ENCODE results near the gene PPP1R3D.
"Not testable (repeated sequence)": the region's sequence is repeated elsewhere in the genome, so short reads cannot be mapped to it uniquely, and the experiment has no call there.

The PPP1R3D gene

DNA sequence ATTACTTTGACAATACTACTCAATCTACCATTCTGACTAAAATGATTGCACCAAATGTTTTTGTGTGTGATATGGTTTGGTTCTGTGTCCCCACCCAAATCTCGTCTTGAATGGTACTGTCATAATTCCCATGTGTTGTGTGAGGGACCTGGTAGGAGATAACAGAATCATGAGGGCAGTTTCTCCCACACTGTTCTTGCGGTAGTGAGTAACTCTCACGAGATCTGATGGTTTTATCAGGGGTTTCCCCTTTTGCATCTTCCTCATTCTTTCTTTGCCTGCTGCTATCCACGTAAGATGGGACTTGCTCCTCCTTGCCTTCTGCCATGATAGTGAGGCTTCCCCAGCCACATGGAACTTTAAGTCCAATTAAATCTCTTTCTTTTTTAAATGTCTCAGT is 27.5 kb downstream of the PPP1R3D start:
- peak in 1 of 5 experiments; percentile 19 for DNase-seq

DNA sequence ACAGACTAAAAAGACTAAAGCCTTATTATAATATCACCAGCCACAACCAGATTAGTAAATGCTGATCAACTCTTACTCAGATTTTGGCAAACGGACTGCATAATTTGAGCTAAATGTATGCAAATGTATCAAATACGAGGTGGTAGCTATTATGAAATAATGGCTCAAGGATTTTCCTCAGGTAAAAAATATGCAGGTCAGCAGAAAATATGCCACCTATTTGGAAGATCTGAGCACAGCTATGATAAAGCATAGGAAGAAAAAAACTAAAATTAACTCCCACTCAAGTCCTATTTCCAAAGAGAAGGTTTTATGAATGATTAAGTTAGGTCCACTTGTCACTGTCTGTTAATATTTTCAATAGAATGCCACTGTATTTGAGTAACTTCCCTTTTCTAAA is 29.1 kb downstream of the PPP1R3D start:
- no peak for DNase-seq

DNA sequence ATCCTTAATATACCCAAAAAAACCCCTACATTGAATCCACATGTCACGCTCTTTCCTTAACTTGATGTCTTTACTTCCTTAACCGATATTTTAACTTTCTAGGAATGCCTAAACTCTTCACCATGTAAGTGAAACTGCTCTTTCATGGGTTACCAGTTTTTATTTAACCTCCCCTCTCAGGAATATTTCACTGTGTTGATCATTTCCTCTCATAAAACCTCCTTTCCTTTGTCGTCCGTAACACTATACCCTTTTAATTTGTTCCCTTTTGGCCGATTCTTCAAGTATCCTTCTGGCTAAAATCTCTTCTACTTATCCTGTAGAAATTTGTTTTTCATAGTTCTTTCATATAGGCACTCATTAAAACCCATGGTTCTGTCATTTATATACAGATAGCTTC is 31.2 kb downstream of the PPP1R3D start:
- no peak for DNase-seq

DNA sequence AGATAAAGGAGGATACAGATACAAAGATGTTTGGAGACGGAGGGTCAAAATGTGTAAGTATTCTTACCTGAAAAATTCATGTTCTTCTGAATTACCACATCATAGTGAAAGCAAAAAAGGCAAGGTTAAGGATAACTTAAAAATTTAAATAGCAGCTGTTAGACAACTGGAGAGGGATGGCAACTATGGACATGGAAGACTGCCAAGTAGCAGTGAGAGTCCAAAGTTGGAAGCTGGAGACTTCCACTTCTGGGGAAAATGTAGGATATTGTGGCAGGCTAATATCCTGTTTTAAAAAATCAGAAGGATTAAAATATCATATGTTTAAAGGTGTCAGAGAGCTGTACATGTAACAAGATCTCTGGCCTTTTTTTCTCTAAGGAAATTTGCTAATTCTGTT is 36.5 kb downstream of the PPP1R3D start:
- DNase-seq: no peak

DNA sequence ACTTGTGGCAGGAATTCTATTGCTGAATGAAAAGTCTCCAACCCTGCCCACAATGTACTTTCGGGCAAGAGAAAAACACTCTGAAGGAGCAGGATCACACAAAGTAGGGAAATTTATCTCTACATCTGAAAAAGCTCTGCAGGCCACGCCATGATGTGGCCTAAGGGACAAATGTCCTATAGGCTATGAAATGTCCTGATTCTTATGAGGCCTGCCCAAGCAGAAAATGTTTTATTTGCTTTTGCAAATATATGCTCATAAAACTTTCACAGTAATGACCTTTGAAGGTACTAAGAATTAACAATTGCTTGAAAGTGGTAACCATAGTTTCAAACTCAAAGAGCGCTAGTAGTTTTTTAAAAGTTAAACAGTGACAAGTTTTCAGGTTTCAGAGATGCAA is 37.6 kb downstream of the PPP1R3D start:
- DNase-seq: no peak

DNA sequence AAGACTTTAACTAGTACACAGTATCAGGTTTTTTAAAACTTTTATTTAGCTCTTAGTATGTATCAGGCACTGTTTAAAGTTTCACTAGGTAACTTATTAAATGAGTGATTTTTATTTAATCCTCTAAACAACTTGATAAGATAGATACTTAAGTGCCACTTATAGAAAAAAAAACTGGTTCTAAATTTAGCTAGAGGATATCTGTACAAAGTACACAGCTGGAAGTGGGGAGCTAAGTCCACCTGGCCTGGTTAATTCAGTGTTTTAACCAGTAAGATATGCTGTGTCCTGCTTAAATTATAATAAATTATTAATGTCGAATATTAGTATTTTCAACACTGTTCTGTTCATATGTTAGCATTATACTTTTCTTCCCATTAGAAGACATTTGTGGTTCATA is 44.2 kb downstream of the PPP1R3D start:
- DNase-seq: no peak

DNA sequence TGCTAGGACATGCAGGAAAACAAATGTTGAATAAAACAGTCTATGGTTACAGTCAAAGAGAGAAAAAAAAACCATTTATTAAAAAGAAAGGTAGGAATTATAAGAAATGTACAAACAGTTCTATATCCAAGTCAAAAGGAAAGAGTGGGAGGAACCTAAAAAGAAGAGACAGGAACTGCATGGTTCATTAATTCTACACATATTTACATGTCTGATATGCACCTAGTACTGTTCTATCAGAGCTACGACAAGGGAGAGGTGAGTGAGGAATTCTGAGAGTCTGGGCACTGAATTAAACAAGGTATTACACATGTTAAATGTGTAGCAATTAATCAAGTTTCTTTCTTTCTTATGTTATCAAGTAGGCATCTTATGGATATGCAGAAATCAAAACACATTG is 48.5 kb downstream of the PPP1R3D start:
- DNase-seq: no peak

DNA sequence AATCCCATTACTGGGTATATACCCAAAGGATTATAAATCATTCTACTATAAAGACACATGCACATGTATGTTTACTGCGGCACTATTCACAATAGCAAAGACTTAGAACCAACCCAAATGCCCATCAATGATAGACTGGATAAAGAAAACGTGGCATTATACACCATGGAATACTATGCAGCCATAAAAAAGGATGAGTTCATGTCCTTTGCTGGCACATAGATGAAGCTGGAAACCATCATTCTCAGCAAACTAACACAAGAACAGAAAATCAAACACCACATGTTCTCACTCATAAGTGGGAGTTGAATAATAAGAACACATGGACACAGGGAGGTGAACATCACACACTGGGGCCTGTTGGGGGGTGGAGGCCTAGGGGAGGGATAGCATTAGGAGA is 50.1 kb downstream of the PPP1R3D start:
- DNase-seq: not testable (repeated sequence)

DNA sequence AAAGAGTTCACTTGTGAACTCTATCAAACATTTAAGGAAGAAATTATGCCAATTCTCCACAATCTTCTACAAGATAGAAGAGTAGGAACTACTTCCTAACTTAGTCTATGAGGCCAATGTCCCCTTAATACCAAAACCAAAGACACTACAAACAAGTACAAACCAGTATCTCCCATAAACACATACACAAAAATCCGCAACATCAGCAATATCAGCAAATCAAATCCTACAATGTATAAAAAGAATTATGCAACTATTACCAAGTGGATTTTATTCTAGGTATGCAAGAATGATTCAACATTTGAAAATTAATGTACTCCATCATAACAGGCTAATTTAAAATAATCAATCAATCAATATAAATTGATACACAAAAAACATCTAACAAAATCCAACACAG is 52.1 kb downstream of the PPP1R3D start:
- DNase-seq: no peak

Measured in T-helper 2 cell (primary cell).